Endodermal cell (in vitro differentiated cells): ENCODE measurements around the gene HELZ2. TPM values are rescaled to one million over a fixed set of nuclear protein-coding genes. Genes with fewer than 3 reads are reported as not detected.

Experiments used
- DNase-seq: peaks from one replicate; pipeline ENCODE4 v3.0.0-alpha.2; 2017
- H3K27ac ChIP-seq: 2 replicates; pipeline ENCODE4 v1.5.1; 2013; ENCODE audit warnings: mild to moderate bottlenecking, low read depth, low read length, moderate library complexity
- H3K27me3 ChIP-seq: 2 replicates; pipeline ENCODE4 v1.6.1; 2013; ENCODE audit warnings: mild to moderate bottlenecking, low read length, moderate library complexity; ENCODE audit not compliant: insufficient read depth, control insufficient read depth, poor library complexity, severe bottlenecking
- H3K36me3 ChIP-seq: 2 replicates; pipeline ENCODE4 v1.7.0; 2013; ENCODE audit warnings: mild to moderate bottlenecking, low read length, moderate library complexity; ENCODE audit not compliant: control insufficient read depth, insufficient read depth
- H3K4me1 ChIP-seq: one replicate; pipeline ENCODE4 v1.7.0; 2013; ENCODE audit warnings: low read length; ENCODE audit not compliant: control insufficient read depth, insufficient read depth
- H3K4me3 ChIP-seq: 2 replicates; pipeline ENCODE4 v1.5.1; 2013; ENCODE audit warnings: mild to moderate bottlenecking, low read length, moderate library complexity
- H3K9ac ChIP-seq: 2 replicates; pipeline ENCODE4 v1.6.1; 2013; ENCODE audit warnings: mild to moderate bottlenecking, low read length, moderate library complexity; ENCODE audit not compliant: poor library complexity, severe bottlenecking; ENCODE audit errors: extremely low read depth
- H3K9me3 ChIP-seq: 2 replicates; pipeline ENCODE4 v1.6.1; 2013; ENCODE audit warnings: mild to moderate bottlenecking, low read length, moderate library complexity; ENCODE audit not compliant: control insufficient read depth
- H3K27ac Mint-ChIP-seq: 2 replicates; pipeline ENCODE4 v1.8.0; 2020; ENCODE audit warnings: mixed read lengths
- H3K27me3 Mint-ChIP-seq: 2 replicates; pipeline ENCODE4 v1.8.0; 2021; ENCODE audit warnings: mild to moderate bottlenecking, mixed read lengths; ENCODE audit not compliant: insufficient read depth
- H3K36me3 Mint-ChIP-seq: 2 replicates; pipeline ENCODE4 v1.8.0; 2020; ENCODE audit warnings: low read depth, mixed read lengths
- H3K4me1 Mint-ChIP-seq: 2 replicates; pipeline ENCODE4 v1.8.0; 2020; ENCODE audit warnings: mixed read lengths
- H3K4me3 Mint-ChIP-seq: 2 replicates; pipeline ENCODE4 v1.8.0; 2020; ENCODE audit warnings: mild to moderate bottlenecking, moderate library complexity, mixed read lengths
- H3K9me3 Mint-ChIP-seq: 2 replicates; pipeline ENCODE4 v1.8.0; 2020; ENCODE audit warnings: mild to moderate bottlenecking, mixed read lengths
- WGBS, 2 experiments: methylation state at CpG; one replicate each; pipeline versions ENCODE4 v1.1.5 to v1.1.7; 2013; ENCODE audit warnings: missing lambda C conversion rate in 2 of 2, mixed read lengths in 1 of 2; ENCODE audit not compliant: insufficient coverage in 1 of 2, insufficient read length in 1 of 2; 5-methylcytosine and 5-hydroxymethylcytosine counted together
- total RNA-seq, 2 donors: library from RNA; stranded (reverse); fragmentation: NEBNext Ultra II Directional in 1 of 2; extraction: Animal tissue kit (Norgen Biotek cat#: 25700) in 1 of 2; gene quantifications; 2 replicates in 1 of 2; 3 replicates in 1 of 2; pipeline ENCODE4 v1.2.1, GENCODE V29; 2021
- TF ChIP-seq, protein P1 (sequence below): fragments of 200-600 bp; sonication (generic); conservative IDR thresholded peaks from 2 replicates; pipeline ENCODE4 v1.5.0; 2021; ENCODE audit warnings: antibody characterized with exemption, mild to moderate bottlenecking

The HELZ2 gene
- total RNA-seq, 2 donors from 2014 or later, result 34.5 to 37.0 TPM

GRCh38 chr20:63529861-63530787 is 43.9 kb downstream of the HELZ2 start:
- H3K9me3 Mint-ChIP-seq, result no peaks in the 10 kb centered on the region
- Histone ChIP-seq H3K4me1 (no peaks in the 10 kb centered on the region), H3K9ac (no peak overlapping the region), H3K27ac (no peak overlapping the region), H3K36me3 (no peaks in the 10 kb centered on the region), H3K4me3 (no peak overlapping the region), H3K9me3 (no peaks in the 10 kb centered on the region), H3K27me3 (no peaks in the 10 kb centered on the region)
- H3K4me1 Mint-ChIP-seq, result no peaks in the 10 kb centered on the region
- TF ChIP-seq, protein P1, sequence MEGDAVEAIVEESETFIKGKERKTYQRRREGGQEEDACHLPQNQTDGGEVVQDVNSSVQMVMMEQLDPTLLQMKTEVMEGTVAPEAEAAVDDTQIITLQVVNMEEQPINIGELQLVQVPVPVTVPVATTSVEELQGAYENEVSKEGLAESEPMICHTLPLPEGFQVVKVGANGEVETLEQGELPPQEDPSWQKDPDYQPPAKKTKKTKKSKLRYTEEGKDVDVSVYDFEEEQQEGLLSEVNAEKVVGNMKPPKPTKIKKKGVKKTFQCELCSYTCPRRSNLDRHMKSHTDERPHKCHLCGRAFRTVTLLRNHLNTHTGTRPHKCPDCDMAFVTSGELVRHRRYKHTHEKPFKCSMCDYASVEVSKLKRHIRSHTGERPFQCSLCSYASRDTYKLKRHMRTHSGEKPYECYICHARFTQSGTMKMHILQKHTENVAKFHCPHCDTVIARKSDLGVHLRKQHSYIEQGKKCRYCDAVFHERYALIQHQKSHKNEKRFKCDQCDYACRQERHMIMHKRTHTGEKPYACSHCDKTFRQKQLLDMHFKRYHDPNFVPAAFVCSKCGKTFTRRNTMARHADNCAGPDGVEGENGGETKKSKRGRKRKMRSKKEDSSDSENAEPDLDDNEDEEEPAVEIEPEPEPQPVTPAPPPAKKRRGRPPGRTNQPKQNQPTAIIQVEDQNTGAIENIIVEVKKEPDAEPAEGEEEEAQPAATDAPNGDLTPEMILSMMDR, result no peak
- WGBS, 2 experiments, result 91 to 92% methylated on average over 20 to 39 of the region's 39 CpGs
- DNase-seq, result no peak
- no peaks in the 10 kb centered on the region for H3K27me3 Mint-ChIP-seq
- H3K4me3 Mint-ChIP-seq, result no peak overlapping the region
- no peaks in the 10 kb centered on the region for H3K36me3 Mint-ChIP-seq
- H3K27ac Mint-ChIP-seq, result no peak overlapping the region

- peaks cover 2% of the 10 kb centered on the region for H3K36me3 Mint-ChIP-seq
- WGBS, 2 experiments, result 87 to 92% methylated on average over 16 to 27 of the region's 27 CpGs
Observed at GRCh38 chr20:63529180-63529860, 44.7 kb downstream of the HELZ2 start.

GRCh38 chr20:63527184-63527583 is 46.9 kb downstream of the HELZ2 start:
- Mint-ChIP-seq H3K4me1 (peaks cover 2% of the 10 kb centered on the region), H3K27ac (no peak overlapping the region), H3K27me3 (no peaks in the 10 kb centered on the region), H3K4me3 (no peak overlapping the region), H3K36me3 (peaks cover 19% of the 10 kb centered on the region), H3K9me3 (peaks cover 7% of the 10 kb centered on the region)
- Histone ChIP-seq H3K4me3 (no peak overlapping the region), H3K9ac (no peak overlapping the region), H3K27ac (no peak overlapping the region), H3K9me3 (peaks cover 12% of the 10 kb centered on the region), H3K4me1 (no peaks in the 10 kb centered on the region), H3K36me3 (peaks cover 17% of the 10 kb centered on the region), H3K27me3 (no peaks in the 10 kb centered on the region)
- peak; percentile 25 for DNase-seq
- TF ChIP-seq, protein P1, result no peak
- WGBS, 2 experiments, result 94 to 97% methylated on average over 5 to 9 of the region's 9 CpGs

More at GRCh38 chr20:63529180-63529860, 44.7 kb downstream of the HELZ2 start:
- Histone ChIP-seq H3K27me3 (no peaks in the 10 kb centered on the region), H3K27ac (no peak overlapping the region), H3K9ac (no peak overlapping the region), H3K9me3 (no peaks in the 10 kb centered on the region), H3K4me3 (no peak overlapping the region), H3K36me3 (no peaks in the 10 kb centered on the region), H3K4me1 (no peaks in the 10 kb centered on the region)
- TF ChIP-seq, protein P1, result no peak
- Mint-ChIP-seq H3K4me3 (no peak overlapping the region), H3K27ac (no peak overlapping the region), H3K27me3 (no peaks in the 10 kb centered on the region), H3K4me1 (no peaks in the 10 kb centered on the region), H3K9me3 (no peaks in the 10 kb centered on the region)
- DNase-seq, result peak; percentile 39
